Prostate gland (tissue), 2 donors: ENCODE results near the gene SLC25A26.

ENCODE experiments used
- POLR2A ChIP-seq: fragments of 450-650 bp; IDR thresholded peaks from one replicate; pipeline ENCODE4 v1.6.1; 2016; ENCODE audit warnings: antibody characterized with exemption, mild to moderate bottlenecking
- POLR2AphosphoS5 ChIP-seq: sonication (generic); formaldehyde crosslinking; IDR thresholded peaks from one replicate; pipeline ENCODE4 v1.6.1; 2017; ENCODE audit warnings: antibody characterized with exemption
- TF ChIP-seq, protein P1 (sequence below), 4 experiments: fragments of 200-600 bp in 2 of 4; fragments of 450-650 bp in 2 of 4; sonication (generic) in 2 of 4; IDR thresholded peaks; 1 replicate in 3 of 4; 2 replicates in 1 of 4; pipeline ENCODE4 v1.5.1; 2016 to 2019; ENCODE audit warnings: antibody characterized with exemption in 4 of 4, mild to moderate bottlenecking in 2 of 4, moderate library complexity in 2 of 4

DNA sequence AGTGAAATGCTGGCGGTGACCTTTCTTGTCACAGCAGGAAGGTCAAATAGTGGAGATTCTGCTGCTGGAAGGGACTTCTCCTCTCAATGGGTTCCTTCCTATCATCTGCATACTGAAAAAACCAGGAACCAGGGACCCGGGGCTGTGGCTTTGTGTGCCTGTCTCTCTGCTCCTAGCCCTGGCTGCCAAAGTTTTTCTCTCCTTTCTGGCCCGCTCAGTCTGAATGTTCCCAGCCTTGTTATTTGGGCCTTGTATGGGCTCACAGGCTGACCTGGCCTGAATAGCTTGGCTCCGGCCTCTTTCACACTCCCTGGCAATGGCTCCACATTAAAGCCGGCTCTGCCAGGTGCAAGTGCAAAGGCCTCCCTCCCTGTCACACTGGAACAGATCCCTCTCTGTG lies 185.4 kb downstream of the SLC25A26 start:
- TF ChIP-seq POLR2A, result no peak
- TF ChIP-seq, protein P1, sequence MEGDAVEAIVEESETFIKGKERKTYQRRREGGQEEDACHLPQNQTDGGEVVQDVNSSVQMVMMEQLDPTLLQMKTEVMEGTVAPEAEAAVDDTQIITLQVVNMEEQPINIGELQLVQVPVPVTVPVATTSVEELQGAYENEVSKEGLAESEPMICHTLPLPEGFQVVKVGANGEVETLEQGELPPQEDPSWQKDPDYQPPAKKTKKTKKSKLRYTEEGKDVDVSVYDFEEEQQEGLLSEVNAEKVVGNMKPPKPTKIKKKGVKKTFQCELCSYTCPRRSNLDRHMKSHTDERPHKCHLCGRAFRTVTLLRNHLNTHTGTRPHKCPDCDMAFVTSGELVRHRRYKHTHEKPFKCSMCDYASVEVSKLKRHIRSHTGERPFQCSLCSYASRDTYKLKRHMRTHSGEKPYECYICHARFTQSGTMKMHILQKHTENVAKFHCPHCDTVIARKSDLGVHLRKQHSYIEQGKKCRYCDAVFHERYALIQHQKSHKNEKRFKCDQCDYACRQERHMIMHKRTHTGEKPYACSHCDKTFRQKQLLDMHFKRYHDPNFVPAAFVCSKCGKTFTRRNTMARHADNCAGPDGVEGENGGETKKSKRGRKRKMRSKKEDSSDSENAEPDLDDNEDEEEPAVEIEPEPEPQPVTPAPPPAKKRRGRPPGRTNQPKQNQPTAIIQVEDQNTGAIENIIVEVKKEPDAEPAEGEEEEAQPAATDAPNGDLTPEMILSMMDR (IDR thresholded peaks at IDR 0.05), result no peak
- peak; percentile 12 for TF ChIP-seq POLR2AphosphoS5
